Non-pigmented ciliary epithelial cell (primary cell): ENCODE results near the gene C12orf76.
"Not testable (repeated sequence)": the region's sequence is repeated elsewhere in the genome, so short reads cannot be mapped to it uniquely, and the experiment has no call there.

ENCODE experiments used
- DNase-seq: peaks from one replicate; pipeline ENCODE4 v3.0.0-alpha.2; 2010; ENCODE audit warnings: low read depth

C12orf76 gene

GRCh38 chr12:110048242-110049027 is at the start of gene C12orf76:
Gene C12orf76 (minus strand): TSS chr12:110048522. CDS start chr12:110048495, 27 bp downstream.
- peak; percentile 89 for DNase-seq

GRCh38 chr12:110093631-110094311 is 45.4 kb upstream of the C12orf76 start:
- no peak for DNase-seq

- DNase-seq: no peak
Measured at GRCh38 chr12:110091136-110091711, 42.9 kb upstream of the C12orf76 start.

GRCh38 chr12:110090266-110091135 is 42.2 kb upstream of the C12orf76 start:
- no peak for DNase-seq

- DNase-seq: no peak
Measured at GRCh38 chr12:110088936-110089335, 40.6 kb upstream of the C12orf76 start.

GRCh38 chr12:110088216-110088615 is 39.9 kb upstream of the C12orf76 start:
- not testable (repeated sequence) for DNase-seq

- no peak for DNase-seq
Measured at GRCh38 chr12:110084314-110085015, 36.1 kb upstream of the C12orf76 start.

- DNase-seq: no peak
Measured at GRCh38 chr12:110080410-110080809, 32.1 kb upstream of the C12orf76 start.

GRCh38 chr12:110079477-110080400 is 31.4 kb upstream of the C12orf76 start:
- DNase-seq: no peak

GRCh38 chr12:110077800-110078199 is 29.5 kb upstream of the C12orf76 start:
- DNase-seq: no peak

- no peak for DNase-seq
Measured at GRCh38 chr12:110075880-110076279, 27.6 kb upstream of the C12orf76 start.

- no peak for DNase-seq
Measured at GRCh38 chr12:110074089-110074488, 25.8 kb upstream of the C12orf76 start.

GRCh38 chr12:110073049-110073831 is 24.9 kb upstream of the C12orf76 start:
- DNase-seq: no peak

- DNase-seq: not testable (repeated sequence)
Measured at GRCh38 chr12:110072636-110073035, 24.3 kb upstream of the C12orf76 start.

- DNase-seq: no peak
Measured at GRCh38 chr12:110071967-110072366, 23.6 kb upstream of the C12orf76 start.

- DNase-seq: no peak
Measured at GRCh38 chr12:110071504-110071903, 23.2 kb upstream of the C12orf76 start.

GRCh38 chr12:110068654-110069053 is 20.3 kb upstream of the C12orf76 start:
- DNase-seq: no peak

- not testable (repeated sequence) for DNase-seq
Measured at GRCh38 chr12:110068115-110068514, 19.8 kb upstream of the C12orf76 start.

GRCh38 chr12:110067531-110067930 is 19.2 kb upstream of the C12orf76 start:
- no peak for DNase-seq
